Gastrocnemius medialis (tissue), 4 donors: ENCODE data around the gene MED13L.

Experiments
- POLR2A ChIP-seq, 2 donors: fragments of 450-650 bp; IDR thresholded peaks; one replicate each; pipeline ENCODE4 v1.6.1; 2017; ENCODE audit warnings: antibody characterized with exemption in 2 of 2, mild to moderate bottlenecking in 2 of 2, moderate library complexity in 2 of 2
- TF ChIP-seq, protein P1 (sequence below), 5 experiments: fragments of 450-650 bp in 3 of 5; fragments of 200-600 bp in 2 of 5; sonication (generic) in 2 of 5; IDR thresholded peaks in 4 of 5; conservative IDR thresholded peaks in 1 of 5; 1 replicate in 4 of 5; 2 replicates in 1 of 5; pipeline ENCODE4 v1.5.1; 2016 to 2019; ENCODE audit warnings: antibody characterized with exemption in 5 of 5, mild to moderate bottlenecking in 3 of 5, moderate library complexity in 3 of 5

DNA sequence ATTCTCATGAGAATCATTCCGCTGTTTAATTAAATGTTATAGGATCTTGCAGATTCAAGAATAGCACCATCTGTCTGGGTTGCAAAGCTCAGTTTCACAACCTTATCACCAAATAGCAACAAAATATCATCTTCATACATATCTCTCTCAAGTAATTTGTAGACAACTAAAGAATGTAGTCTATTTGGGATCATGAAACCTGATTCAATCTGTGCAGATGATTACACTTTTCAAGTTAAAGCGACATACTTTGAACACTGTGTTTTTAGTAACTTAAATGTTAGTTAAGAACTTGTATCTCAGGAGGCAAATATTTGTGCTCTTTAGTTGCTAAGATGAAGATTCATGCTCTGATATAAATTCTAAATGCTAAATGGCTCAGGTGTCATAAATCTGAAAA, 14.8 kb downstream of the MED13L start:
- no peak for TF ChIP-seq POLR2A (IDR thresholded peaks at IDR 0.05)
- TF ChIP-seq, protein P1, sequence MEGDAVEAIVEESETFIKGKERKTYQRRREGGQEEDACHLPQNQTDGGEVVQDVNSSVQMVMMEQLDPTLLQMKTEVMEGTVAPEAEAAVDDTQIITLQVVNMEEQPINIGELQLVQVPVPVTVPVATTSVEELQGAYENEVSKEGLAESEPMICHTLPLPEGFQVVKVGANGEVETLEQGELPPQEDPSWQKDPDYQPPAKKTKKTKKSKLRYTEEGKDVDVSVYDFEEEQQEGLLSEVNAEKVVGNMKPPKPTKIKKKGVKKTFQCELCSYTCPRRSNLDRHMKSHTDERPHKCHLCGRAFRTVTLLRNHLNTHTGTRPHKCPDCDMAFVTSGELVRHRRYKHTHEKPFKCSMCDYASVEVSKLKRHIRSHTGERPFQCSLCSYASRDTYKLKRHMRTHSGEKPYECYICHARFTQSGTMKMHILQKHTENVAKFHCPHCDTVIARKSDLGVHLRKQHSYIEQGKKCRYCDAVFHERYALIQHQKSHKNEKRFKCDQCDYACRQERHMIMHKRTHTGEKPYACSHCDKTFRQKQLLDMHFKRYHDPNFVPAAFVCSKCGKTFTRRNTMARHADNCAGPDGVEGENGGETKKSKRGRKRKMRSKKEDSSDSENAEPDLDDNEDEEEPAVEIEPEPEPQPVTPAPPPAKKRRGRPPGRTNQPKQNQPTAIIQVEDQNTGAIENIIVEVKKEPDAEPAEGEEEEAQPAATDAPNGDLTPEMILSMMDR (IDR thresholded peaks at IDR 0.05 in 4 of 5, conservative IDR thresholded peaks at IDR 0.05 in 1 of 5) = no peak
